ENCODE results near the gene NRXN3. TPM values are rescaled to one million over a fixed set of nuclear protein-coding genes. Genes with fewer than 3 reads are reported as not detected.

Gene NRXN3
- total and polyA plus RNA-seq, 2 experiments from 2014 or later = 0.08 to 0.11 TPM

DNA sequence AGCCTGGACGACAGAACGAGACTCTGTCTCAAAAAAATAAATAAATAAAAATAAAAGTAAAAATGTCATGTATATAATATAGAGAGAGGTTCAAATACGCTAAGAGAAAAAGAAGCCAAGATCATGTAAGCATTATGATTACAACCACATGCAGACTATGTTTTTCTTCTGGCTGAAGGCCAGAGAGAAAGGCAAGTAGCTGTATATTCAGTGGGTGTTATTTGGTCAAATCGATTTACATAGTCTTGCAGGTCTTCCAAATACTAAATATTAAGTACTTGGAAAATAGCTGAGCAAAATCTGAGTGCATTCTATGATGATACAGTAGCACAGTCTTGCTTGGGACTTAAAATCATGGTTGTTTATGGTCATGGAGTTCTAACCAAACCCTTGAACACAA lies 1283.1 kb downstream of the NRXN3 start:
- in situ Hi-C loops (cut with MboI) = no loop called here

DNA sequence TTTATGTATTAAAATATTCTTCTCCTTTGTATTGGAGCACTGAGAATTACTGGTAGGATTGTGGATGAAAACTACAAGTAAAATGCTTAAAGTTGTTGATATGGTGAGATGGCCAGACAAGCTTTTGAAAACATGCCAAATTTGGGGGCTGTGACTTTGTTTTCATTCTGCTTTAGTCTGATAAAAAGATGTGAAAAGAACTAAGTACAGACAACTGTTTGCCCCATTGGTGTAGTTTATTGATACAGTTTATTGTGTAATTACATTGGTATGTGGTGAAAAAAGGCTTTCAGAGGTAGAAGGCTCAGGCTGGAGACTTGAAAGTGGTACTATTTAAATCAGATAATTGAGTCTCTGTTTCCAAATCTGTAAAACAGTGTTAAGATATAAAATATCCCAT lies 1294.3 kb downstream of the NRXN3 start:
- Histone ChIP-seq H3K27me3 (replicated peaks; ENCODE audit: insufficient read depth) (no peaks in the 10 kb centered on the region), H3K9ac (no peak overlapping the region), H3K9me3 (ENCODE audit: low read depth) (no peaks in the 10 kb centered on the region), H3K27ac (no peak overlapping the region), H3K79me2 (ENCODE audit: insufficient read depth) (no peaks in the 10 kb centered on the region), H2AFZ (no peak overlapping the region), H3K36me3 (ENCODE audit: low read depth) (no peaks in the 10 kb centered on the region), H3K4me1 (ENCODE audit: insufficient read depth) (no peaks in the 10 kb centered on the region), H4K20me1 (ENCODE audit: insufficient read depth) (no peaks in the 10 kb centered on the region), H3K4me3 (no peak overlapping the region), H3K9me2 (ENCODE audit: insufficient read depth) (no peaks in the 10 kb centered on the region), H3K4me2 (ENCODE audit: unreplicated experiment) (no peak overlapping the region), H3F3A (ENCODE audit: insufficient read depth) (no peaks in the 10 kb centered on the region)
- DNase-seq = no peak
- TF ChIP-seq EZH2phosphoT487 (IDR thresholded peaks at IDR 0.05; ENCODE audit: insufficient read depth, low read depth) (no peak), EZH2 (IDR thresholded peaks at IDR 0.05; ENCODE audit: insufficient read depth, poor library complexity, severe bottlenecking) (no peak)
- in situ Hi-C loops (cut with MboI) = no loop called here

More for the DNA sequence above, 1283.1 kb downstream of the NRXN3 start:
- Histone ChIP-seq H3K36me3 (ENCODE audit: low read depth) (no peaks in the 10 kb centered on the region), H4K20me1 (ENCODE audit: insufficient read depth) (no peaks in the 10 kb centered on the region), H3K4me2 (ENCODE audit: unreplicated experiment) (no peak overlapping the region), H3K4me3 (no peak overlapping the region), H3K9me3 (ENCODE audit: low read depth) (no peaks in the 10 kb centered on the region), H3K9me2 (ENCODE audit: insufficient read depth) (no peaks in the 10 kb centered on the region), H3K4me1 (ENCODE audit: insufficient read depth) (no peaks in the 10 kb centered on the region), H3K79me2 (ENCODE audit: insufficient read depth) (no peaks in the 10 kb centered on the region), H3K27me3 (replicated peaks; ENCODE audit: insufficient read depth) (no peaks in the 10 kb centered on the region), H3K9ac (no peak overlapping the region), H2AFZ (no peak overlapping the region), H3K27ac (no peak overlapping the region), H3F3A (ENCODE audit: insufficient read depth) (no peaks in the 10 kb centered on the region)
- no peak for TF ChIP-seq EZH2phosphoT487 (IDR thresholded peaks at IDR 0.05; ENCODE audit: insufficient read depth, low read depth)
- no peak for DNase-seq
- 13 to 15% methylated on average over 4 of the region's 4 CpGs for WGBS, 2 experiments (ENCODE audit: low coverage in 1 of 2, low lambda C conversion rate in 2 of 2, missing lambda C conversion rate in 2 of 2)

- no peaks in the 10 kb centered on the region for H3K9me3 ChIP-seq (ENCODE audit: low read depth)
- 32 to 42% methylated on average over 3 of the region's 3 CpGs for WGBS, 2 experiments (ENCODE audit: low coverage in 1 of 2, low lambda C conversion rate in 2 of 2, missing lambda C conversion rate in 2 of 2)
These were observed 1295.5 kb downstream of the NRXN3 start for GRCh38 chr14:79465651-79466050.

DNA sequence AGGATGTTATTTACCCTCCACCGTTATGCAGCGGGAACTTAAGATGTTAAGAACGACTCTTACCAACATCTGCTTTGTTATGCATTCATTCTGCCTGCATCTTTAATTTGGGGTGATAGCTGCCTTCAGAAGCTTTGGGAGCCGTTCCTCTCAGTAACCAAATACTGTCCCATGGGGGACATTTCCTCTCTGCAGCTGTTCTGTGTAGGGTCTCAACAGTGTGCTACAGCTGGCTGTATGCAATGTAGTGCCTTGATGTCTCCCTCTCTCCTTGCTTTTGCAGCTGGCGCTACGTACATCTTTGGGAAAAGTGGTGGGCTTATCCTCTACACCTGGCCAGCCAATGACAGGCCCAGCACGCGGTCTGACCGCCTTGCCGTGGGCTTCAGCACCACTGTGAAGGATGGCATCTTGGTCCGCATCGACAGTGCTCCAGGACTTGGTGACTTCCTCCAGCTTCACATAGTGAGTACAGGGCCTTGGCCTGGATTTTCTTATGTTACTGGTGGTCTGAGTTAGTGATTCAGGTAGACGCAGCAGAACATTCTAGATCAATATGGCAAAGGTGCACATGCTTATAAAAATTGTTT lies 1296.9 kb downstream of the NRXN3 start:
- WGBS, 2 experiments (ENCODE audit: low coverage in 1 of 2, low lambda C conversion rate in 2 of 2, missing lambda C conversion rate in 2 of 2) = 41 to 50% methylated on average over 13 of the region's 13 CpGs
- no peaks in the 10 kb centered on the region for H3K9me3 ChIP-seq (ENCODE audit: low read depth)

More at GRCh38 chr14:79465651-79466050, 1295.5 kb downstream of the NRXN3 start:
- no peaks in the 10 kb centered on the region for H4K20me1 ChIP-seq (ENCODE audit: insufficient read depth)
- H3F3A ChIP-seq (ENCODE audit: insufficient read depth) = no peaks in the 10 kb centered on the region
- H3K79me2 ChIP-seq (ENCODE audit: insufficient read depth) = no peaks in the 10 kb centered on the region
- TF ChIP-seq EZH2 (IDR thresholded peaks at IDR 0.05; ENCODE audit: insufficient read depth, poor library complexity, severe bottlenecking) (no peak), EZH2phosphoT487 (IDR thresholded peaks at IDR 0.05; ENCODE audit: insufficient read depth, low read depth) (no peak)
- no peaks in the 10 kb centered on the region for H3K9me2 ChIP-seq (ENCODE audit: insufficient read depth)
- in situ Hi-C loops (cut with MboI) = no loop called here
- H3K4me1 ChIP-seq (ENCODE audit: insufficient read depth) = no peaks in the 10 kb centered on the region
- no peak overlapping the region for H3K4me2 ChIP-seq (ENCODE audit: unreplicated experiment)
- H3K36me3 ChIP-seq (ENCODE audit: low read depth) = no peaks in the 10 kb centered on the region
- no peak overlapping the region for H3K27ac ChIP-seq
- no peak overlapping the region for H3K4me3 ChIP-seq
- DNase-seq = no peak
- no peaks in the 10 kb centered on the region for H3K27me3 ChIP-seq (replicated peaks; ENCODE audit: insufficient read depth)
- no peak overlapping the region for H2AFZ ChIP-seq
- H3K9ac ChIP-seq = no peak overlapping the region

GRCh38 chr14:79467835-79468234 lies 1297.7 kb downstream of the NRXN3 start:
- no peak overlapping the region for H3K9ac ChIP-seq
- no peaks in the 10 kb centered on the region for H3K9me2 ChIP-seq (ENCODE audit: insufficient read depth)
- no peaks in the 10 kb centered on the region for H3K9me3 ChIP-seq (ENCODE audit: low read depth)
- TF ChIP-seq EZH2 (IDR thresholded peaks at IDR 0.05; ENCODE audit: insufficient read depth, poor library complexity, severe bottlenecking) = no peak
- TF ChIP-seq EZH2phosphoT487 (IDR thresholded peaks at IDR 0.05; ENCODE audit: insufficient read depth, low read depth) = no peak
- in situ Hi-C loops (cut with MboI) = no loop called here
- H3F3A ChIP-seq (ENCODE audit: insufficient read depth) = no peaks in the 10 kb centered on the region
- no peaks in the 10 kb centered on the region for H4K20me1 ChIP-seq (ENCODE audit: insufficient read depth)
- WGBS, 2 experiments (ENCODE audit: low coverage in 1 of 2, low lambda C conversion rate in 2 of 2, missing lambda C conversion rate in 2 of 2) = 7 to 8% methylated on average over 2 of the region's 2 CpGs
- no peak overlapping the region for H2AFZ ChIP-seq
- no peak overlapping the region for H3K4me3 ChIP-seq
- no peak overlapping the region for H3K4me2 ChIP-seq (ENCODE audit: unreplicated experiment)
- H3K4me1 ChIP-seq (ENCODE audit: insufficient read depth) = no peaks in the 10 kb centered on the region
- H3K36me3 ChIP-seq (ENCODE audit: low read depth) = no peaks in the 10 kb centered on the region
- no peaks in the 10 kb centered on the region for H3K27me3 ChIP-seq (replicated peaks; ENCODE audit: insufficient read depth)
- H3K79me2 ChIP-seq (ENCODE audit: insufficient read depth) = no peaks in the 10 kb centered on the region
- DNase-seq = no peak
- H3K27ac ChIP-seq = no peak overlapping the region

More for the DNA sequence above, 1296.9 kb downstream of the NRXN3 start:
- no peaks in the 10 kb centered on the region for H3K9me2 ChIP-seq (ENCODE audit: insufficient read depth)
- no peaks in the 10 kb centered on the region for H3K36me3 ChIP-seq (ENCODE audit: low read depth)
- H3K9ac ChIP-seq = no peak overlapping the region
- in situ Hi-C loops (cut with MboI) = no loop called here
- H2AFZ ChIP-seq = no peak overlapping the region
- H3K27me3 ChIP-seq (replicated peaks; ENCODE audit: insufficient read depth) = no peaks in the 10 kb centered on the region
- no peak overlapping the region for H3K4me2 ChIP-seq (ENCODE audit: unreplicated experiment)
- no peak overlapping the region for H3K27ac ChIP-seq
- no peak for DNase-seq
- no peaks in the 10 kb centered on the region for H3F3A ChIP-seq (ENCODE audit: insufficient read depth)
- H3K4me1 ChIP-seq (ENCODE audit: insufficient read depth) = no peaks in the 10 kb centered on the region
- H3K79me2 ChIP-seq (ENCODE audit: insufficient read depth) = no peaks in the 10 kb centered on the region
- TF ChIP-seq EZH2 (IDR thresholded peaks at IDR 0.05; ENCODE audit: insufficient read depth, poor library complexity, severe bottlenecking) (no peak), EZH2phosphoT487 (IDR thresholded peaks at IDR 0.05; ENCODE audit: insufficient read depth, low read depth) (no peak)
- H4K20me1 ChIP-seq (ENCODE audit: insufficient read depth) = no peaks in the 10 kb centered on the region
- no peak overlapping the region for H3K4me3 ChIP-seq
